Measurements from ENCODE around the gene ZEB2. TPM values are rescaled to one million over a fixed set of nuclear protein-coding genes. Genes with fewer than 3 reads are reported as not detected.

The ZEB2 gene
- polyA plus RNA-seq, 2 of the 4 experiments (the other 2 are of a cell fraction), result 4.2 to 7.0 TPM

DNA sequence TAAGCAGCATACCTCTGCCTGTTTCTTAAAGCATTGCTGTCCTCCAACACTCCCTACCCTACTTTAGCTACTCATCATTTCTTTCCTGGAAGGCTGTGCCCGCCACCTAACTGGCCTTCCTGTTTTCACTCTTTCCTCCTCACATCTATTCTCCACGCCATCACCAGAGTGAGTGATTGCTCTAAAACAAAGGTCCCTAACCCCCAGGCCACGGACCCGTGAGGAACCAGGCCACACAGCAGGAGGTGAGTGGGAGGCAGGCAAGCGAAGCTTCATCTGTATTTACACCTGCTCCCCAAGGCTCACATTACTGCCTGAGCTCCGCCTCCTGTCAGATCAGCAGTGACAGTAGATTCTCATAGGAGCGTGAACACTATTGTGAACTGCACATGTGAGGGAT is 13.3 kb upstream of the ZEB2 start (continued):
- TF ChIP-seq RAD21 (conservative IDR thresholded peaks at IDR 0.05 in 1 of 2, IDR thresholded peaks at IDR 0.05 in 1 of 2) (no peak), JUNB (IDR thresholded peaks at IDR 0.05) (no peak), ESRRA (IDR thresholded peaks at IDR 0.05; ENCODE audit: borderline replicate concordance, low read length) (no peak), MYC (IDR thresholded peaks at IDR 0.05; ENCODE audit: borderline replicate concordance, low read length) (no peak)

GRCh38 chr2:144530596-144530995 is 10.7 kb upstream of the ZEB2 start:
- Histone ChIP-seq H3K4me3 (no peak overlapping the region), H3K4me1 (no peaks in the 10 kb centered on the region), H3K27ac (no peak overlapping the region), H3K4me2 (no peak overlapping the region), H3K9me3 (no peaks in the 10 kb centered on the region)
- WGBS (ENCODE audit: missing lambda C conversion rate), result 62% methylated on average over 5 of the region's 5 CpGs
- ATAC-seq, result no peak
- no peak for FAIRE-seq
- TF ChIP-seq, protein P1, sequence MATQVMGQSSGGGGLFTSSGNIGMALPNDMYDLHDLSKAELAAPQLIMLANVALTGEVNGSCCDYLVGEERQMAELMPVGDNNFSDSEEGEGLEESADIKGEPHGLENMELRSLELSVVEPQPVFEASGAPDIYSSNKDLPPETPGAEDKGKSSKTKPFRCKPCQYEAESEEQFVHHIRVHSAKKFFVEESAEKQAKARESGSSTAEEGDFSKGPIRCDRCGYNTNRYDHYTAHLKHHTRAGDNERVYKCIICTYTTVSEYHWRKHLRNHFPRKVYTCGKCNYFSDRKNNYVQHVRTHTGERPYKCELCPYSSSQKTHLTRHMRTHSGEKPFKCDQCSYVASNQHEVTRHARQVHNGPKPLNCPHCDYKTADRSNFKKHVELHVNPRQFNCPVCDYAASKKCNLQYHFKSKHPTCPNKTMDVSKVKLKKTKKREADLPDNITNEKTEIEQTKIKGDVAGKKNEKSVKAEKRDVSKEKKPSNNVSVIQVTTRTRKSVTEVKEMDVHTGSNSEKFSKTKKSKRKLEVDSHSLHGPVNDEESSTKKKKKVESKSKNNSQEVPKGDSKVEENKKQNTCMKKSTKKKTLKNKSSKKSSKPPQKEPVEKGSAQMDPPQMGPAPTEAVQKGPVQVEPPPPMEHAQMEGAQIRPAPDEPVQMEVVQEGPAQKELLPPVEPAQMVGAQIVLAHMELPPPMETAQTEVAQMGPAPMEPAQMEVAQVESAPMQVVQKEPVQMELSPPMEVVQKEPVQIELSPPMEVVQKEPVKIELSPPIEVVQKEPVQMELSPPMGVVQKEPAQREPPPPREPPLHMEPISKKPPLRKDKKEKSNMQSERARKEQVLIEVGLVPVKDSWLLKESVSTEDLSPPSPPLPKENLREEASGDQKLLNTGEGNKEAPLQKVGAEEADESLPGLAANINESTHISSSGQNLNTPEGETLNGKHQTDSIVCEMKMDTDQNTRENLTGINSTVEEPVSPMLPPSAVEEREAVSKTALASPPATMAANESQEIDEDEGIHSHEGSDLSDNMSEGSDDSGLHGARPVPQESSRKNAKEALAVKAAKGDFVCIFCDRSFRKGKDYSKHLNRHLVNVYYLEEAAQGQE (IDR thresholded peaks at IDR 0.05), result no peak
- TF ChIP-seq MAX (IDR thresholded peaks at IDR 0.05), result no peak
- no peak for TF ChIP-seq ZNF302 (CRISPR knock-in tag; IDR thresholded peaks at IDR 0.05)
- no peak for TF ChIP-seq FOSB (CRISPR knock-in tag; IDR thresholded peaks at IDR 0.05)
- TF ChIP-seq ZC3H11A (IDR thresholded peaks at IDR 0.05), result no peak
- TF ChIP-seq RARB (CRISPR knock-in tag; IDR thresholded peaks at IDR 0.05), result no peak
- TF ChIP-seq ESRRA (IDR thresholded peaks at IDR 0.05; ENCODE audit: borderline replicate concordance, low read length), result no peak
- no peak for TF ChIP-seq BHLHE40 (IDR thresholded peaks at IDR 0.05; ENCODE audit: low read depth, low read length)
- TF ChIP-seq CBX2 (IDR thresholded peaks at IDR 0.05; ENCODE audit: borderline replicate concordance, low read depth), result no peak
- DNase-seq (ENCODE audit: low read depth in 1 of 2, low spot score in 1 of 2), result no peak
- ChIA-PET POLR2A (no interaction called here), CTCF (interaction anchor here (1.1 kb wide), 1 partner anchor 1222 kb away, joined by 3 read pairs; no protein-coding TSS in a partner anchor)

DNA sequence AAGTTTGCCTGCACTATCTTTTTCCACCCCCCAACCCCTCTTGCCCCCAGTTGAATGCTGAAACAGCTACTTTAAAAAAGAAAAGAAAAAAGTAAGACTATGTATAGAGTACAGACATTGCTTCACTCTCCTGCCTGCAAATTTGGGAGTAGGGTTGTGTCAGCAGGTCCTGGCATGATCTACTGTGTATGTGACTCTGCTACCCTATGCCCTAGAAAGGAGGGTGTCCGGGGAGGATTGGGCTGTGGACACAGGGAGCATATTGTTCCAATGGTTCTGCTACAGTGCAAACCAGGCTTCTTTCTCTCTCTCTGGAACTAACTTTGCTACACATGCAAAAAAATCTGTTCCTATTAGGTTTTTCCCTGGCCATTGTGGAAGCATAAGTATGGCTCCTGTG is 9.9 kb upstream of the ZEB2 start:
- H3K27ac ChIP-seq, result no peak overlapping the region
- ChIA-PET POLR2A (no interaction called here), CTCF (interaction anchor here (1.1 kb wide), 1 partner anchor 1223 kb away, joined by 3 read pairs; no protein-coding TSS in a partner anchor)
- no peak overlapping the region for H3K4me3 ChIP-seq
- WGBS (ENCODE audit: missing lambda C conversion rate), result 75% methylated on average over 1 of the region's 1 CpG
- ATAC-seq (no peak), FAIRE-seq (no peak), DNase-seq (ENCODE audit: low read depth in 1 of 2, low spot score in 1 of 2) (no peak)
- H3K9me3 ChIP-seq, result no peaks in the 10 kb centered on the region
- no peak overlapping the region for H3K4me2 ChIP-seq
- H3K4me1 ChIP-seq, result no peaks in the 10 kb centered on the region
- no peak for TF ChIP-seq CHD2 (IDR thresholded peaks at IDR 0.05; ENCODE audit: low read length, partially characterized antibody)
- TF ChIP-seq HOXB13 (CRISPR knock-in tag; IDR thresholded peaks at IDR 0.05; ENCODE audit: low read depth), result no peak
- no peak for TF ChIP-seq KDM1A (IDR thresholded peaks at IDR 0.05; ENCODE audit: low read depth)
- no peak for TF ChIP-seq FOSL2 (IDR thresholded peaks at IDR 0.05)
- TF ChIP-seq FOSL2 (CRISPR knock-in tag; IDR thresholded peaks at IDR 0.05), result no peak
- TF ChIP-seq NFE2L2 (conservative IDR thresholded peaks at IDR 0.05; ENCODE audit: low read length), result no peak
- no peak for TF ChIP-seq BHLHE40 (IDR thresholded peaks at IDR 0.05; ENCODE audit: low read depth, low read length)
- no peak for TF ChIP-seq MAZ (IDR thresholded peaks at IDR 0.05; ENCODE audit: borderline replicate concordance, low read depth, low read length)
- TF ChIP-seq, protein P2, sequence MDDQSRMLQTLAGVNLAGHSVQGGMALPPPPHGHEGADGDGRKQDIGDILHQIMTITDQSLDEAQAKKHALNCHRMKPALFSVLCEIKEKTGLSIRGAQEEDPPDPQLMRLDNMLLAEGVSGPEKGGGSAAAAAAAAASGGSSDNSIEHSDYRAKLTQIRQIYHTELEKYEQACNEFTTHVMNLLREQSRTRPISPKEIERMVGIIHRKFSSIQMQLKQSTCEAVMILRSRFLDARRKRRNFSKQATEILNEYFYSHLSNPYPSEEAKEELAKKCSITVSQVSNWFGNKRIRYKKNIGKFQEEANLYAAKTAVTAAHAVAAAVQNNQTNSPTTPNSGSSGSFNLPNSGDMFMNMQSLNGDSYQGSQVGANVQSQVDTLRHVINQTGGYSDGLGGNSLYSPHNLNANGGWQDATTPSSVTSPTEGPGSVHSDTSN (IDR thresholded peaks at IDR 0.05), result no peak
